Measurements from ENCODE around the gene ZNF385A.

Gene ZNF385A

DNA sequence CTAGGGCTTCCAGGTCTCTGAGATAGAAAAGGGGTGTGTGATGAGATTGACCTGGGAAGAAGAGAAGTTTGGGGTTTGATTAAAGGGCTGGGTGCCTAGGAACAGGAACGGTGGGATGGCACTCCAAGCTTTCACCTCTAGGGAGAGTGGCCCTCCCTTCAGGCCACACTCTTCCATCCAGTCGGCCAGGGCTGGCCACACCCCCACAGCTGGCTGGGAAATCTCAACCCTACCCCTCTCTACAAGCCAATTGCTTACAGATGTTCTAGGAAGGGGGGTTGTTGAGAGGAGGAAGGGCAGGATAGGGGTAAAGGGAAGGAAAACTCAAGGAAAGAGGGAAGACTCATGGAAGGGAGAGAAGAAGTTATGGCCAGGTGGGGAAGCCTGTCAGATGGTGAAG, 41.2 kb upstream of the ZNF385A start:
- no peak for ATAC-seq
- no peak for TF ChIP-seq GLIS3 (CRISPR knock-in tag; IDR thresholded peaks at IDR 0.05)
- TF ChIP-seq OSR1 (CRISPR knock-in tag; IDR thresholded peaks at IDR 0.05), result no peak
- TF ChIP-seq, protein P1, sequence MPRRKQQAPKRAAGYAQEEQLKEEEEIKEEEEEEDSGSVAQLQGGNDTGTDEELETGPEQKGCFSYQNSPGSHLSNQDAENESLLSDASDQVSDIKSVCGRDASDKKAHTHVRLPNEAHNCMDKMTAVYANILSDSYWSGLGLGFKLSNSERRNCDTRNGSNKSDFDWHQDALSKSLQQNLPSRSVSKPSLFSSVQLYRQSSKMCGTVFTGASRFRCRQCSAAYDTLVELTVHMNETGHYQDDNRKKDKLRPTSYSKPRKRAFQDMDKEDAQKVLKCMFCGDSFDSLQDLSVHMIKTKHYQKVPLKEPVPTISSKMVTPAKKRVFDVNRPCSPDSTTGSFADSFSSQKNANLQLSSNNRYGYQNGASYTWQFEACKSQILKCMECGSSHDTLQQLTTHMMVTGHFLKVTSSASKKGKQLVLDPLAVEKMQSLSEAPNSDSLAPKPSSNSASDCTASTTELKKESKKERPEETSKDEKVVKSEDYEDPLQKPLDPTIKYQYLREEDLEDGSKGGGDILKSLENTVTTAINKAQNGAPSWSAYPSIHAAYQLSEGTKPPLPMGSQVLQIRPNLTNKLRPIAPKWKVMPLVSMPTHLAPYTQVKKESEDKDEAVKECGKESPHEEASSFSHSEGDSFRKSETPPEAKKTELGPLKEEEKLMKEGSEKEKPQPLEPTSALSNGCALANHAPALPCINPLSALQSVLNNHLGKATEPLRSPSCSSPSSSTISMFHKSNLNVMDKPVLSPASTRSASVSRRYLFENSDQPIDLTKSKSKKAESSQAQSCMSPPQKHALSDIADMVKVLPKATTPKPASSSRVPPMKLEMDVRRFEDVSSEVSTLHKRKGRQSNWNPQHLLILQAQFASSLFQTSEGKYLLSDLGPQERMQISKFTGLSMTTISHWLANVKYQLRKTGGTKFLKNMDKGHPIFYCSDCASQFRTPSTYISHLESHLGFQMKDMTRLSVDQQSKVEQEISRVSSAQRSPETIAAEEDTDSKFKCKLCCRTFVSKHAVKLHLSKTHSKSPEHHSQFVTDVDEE (CRISPR knock-in tag; IDR thresholded peaks at IDR 0.05), result no peak
- TF ChIP-seq ZFP3 (CRISPR knock-in tag; IDR thresholded peaks at IDR 0.05), result no peak
- TF ChIP-seq CREB5 (CRISPR knock-in tag; IDR thresholded peaks at IDR 0.05; ENCODE audit: low read depth), result no peak
- TF ChIP-seq, protein P2, sequence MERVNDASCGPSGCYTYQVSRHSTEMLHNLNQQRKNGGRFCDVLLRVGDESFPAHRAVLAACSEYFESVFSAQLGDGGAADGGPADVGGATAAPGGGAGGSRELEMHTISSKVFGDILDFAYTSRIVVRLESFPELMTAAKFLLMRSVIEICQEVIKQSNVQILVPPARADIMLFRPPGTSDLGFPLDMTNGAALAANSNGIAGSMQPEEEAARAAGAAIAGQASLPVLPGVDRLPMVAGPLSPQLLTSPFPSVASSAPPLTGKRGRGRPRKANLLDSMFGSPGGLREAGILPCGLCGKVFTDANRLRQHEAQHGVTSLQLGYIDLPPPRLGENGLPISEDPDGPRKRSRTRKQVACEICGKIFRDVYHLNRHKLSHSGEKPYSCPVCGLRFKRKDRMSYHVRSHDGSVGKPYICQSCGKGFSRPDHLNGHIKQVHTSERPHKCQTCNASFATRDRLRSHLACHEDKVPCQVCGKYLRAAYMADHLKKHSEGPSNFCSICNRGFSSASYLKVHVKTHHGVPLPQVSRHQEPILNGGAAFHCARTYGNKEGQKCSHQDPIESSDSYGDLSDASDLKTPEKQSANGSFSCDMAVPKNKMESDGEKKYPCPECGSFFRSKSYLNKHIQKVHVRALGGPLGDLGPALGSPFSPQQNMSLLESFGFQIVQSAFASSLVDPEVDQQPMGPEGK (CRISPR knock-in tag; IDR thresholded peaks at IDR 0.05; ENCODE audit: borderline replicate concordance), result no peak
- no peak for TF ChIP-seq ZNF8 (CRISPR knock-in tag; IDR thresholded peaks at IDR 0.05)
- no peak for TF ChIP-seq ESRRG (CRISPR knock-in tag; IDR thresholded peaks at IDR 0.05)
- TF ChIP-seq ZC3H10 (CRISPR knock-in tag; IDR thresholded peaks at IDR 0.05), result no peak
- TF ChIP-seq ZNF565 (CRISPR knock-in tag; conservative IDR thresholded peaks at IDR 0.05; ENCODE audit: low read depth), result no peak
- TF ChIP-seq ZNF70 (CRISPR knock-in tag; IDR thresholded peaks at IDR 0.05), result no peak
- no peak for TF ChIP-seq CSDC2 (CRISPR knock-in tag; IDR thresholded peaks at IDR 0.05)
- TF ChIP-seq RARB (CRISPR knock-in tag; IDR thresholded peaks at IDR 0.05), result no peak
- TF ChIP-seq PPARA (CRISPR knock-in tag; IDR thresholded peaks at IDR 0.05; ENCODE audit: borderline replicate concordance), result no peak
- TF ChIP-seq, protein P3, sequence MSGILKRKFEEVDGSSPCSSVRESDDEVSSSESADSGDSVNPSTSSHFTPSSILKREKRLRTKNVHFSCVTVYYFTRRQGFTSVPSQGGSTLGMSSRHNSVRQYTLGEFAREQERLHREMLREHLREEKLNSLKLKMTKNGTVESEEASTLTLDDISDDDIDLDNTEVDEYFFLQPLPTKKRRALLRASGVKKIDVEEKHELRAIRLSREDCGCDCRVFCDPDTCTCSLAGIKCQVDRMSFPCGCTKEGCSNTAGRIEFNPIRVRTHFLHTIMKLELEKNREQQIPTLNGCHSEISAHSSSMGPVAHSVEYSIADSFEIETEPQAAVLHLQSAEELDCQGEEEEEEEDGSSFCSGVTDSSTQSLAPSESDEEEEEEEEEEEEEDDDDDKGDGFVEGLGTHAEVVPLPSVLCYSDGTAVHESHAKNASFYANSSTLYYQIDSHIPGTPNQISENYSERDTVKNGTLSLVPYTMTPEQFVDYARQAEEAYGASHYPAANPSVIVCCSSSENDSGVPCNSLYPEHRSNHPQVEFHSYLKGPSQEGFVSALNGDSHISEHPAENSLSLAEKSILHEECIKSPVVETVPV (CRISPR knock-in tag; IDR thresholded peaks at IDR 0.05), result no peak
- TF ChIP-seq ARNTL (CRISPR knock-in tag; IDR thresholded peaks at IDR 0.05; ENCODE audit: borderline replicate concordance, low read depth), result no peak
- TF ChIP-seq TCF4 (CRISPR knock-in tag; IDR thresholded peaks at IDR 0.05; ENCODE audit: borderline replicate concordance), result no peak

DNA sequence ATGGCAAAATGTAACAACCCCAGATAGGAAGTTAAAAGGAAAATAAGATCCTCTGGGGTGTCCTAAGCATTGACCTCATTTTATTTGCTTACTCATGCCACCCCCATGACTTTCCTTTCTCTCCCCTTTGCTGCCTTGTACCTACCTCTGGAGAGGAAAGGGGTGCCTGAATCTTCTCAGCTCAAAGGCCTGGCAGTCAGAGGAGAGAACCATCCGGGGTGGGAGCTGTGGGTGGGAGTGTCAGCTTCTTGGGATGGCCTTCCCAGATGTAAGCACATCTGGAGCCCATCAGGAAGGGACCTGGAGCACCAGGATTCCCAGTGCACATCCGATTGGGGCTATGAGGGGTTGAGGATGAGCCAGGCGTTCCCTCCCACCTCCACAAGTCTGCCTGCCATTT, 39.7 kb upstream of the ZNF385A start:
- no peak for ATAC-seq

GRCh38 chr12:54423816-54424150, 39.2 kb upstream of the ZNF385A start:
- no peak for ATAC-seq
- TF ChIP-seq ZFP30 (CRISPR knock-in tag; IDR thresholded peaks at IDR 0.05) (no peak), CSDC2 (CRISPR knock-in tag; IDR thresholded peaks at IDR 0.05) (no peak), ESRRG (CRISPR knock-in tag; IDR thresholded peaks at IDR 0.05) (no peak), CREB5 (CRISPR knock-in tag; IDR thresholded peaks at IDR 0.05; ENCODE audit: low read depth) (no peak), RARB (CRISPR knock-in tag; IDR thresholded peaks at IDR 0.05) (no peak)

More for the DNA sequence above, 39.7 kb upstream of the ZNF385A start:
- TF ChIP-seq ZNF70 (CRISPR knock-in tag; IDR thresholded peaks at IDR 0.05), result no peak
- TF ChIP-seq CSDC2 (CRISPR knock-in tag; IDR thresholded peaks at IDR 0.05), result no peak
- TF ChIP-seq OSR1 (CRISPR knock-in tag; IDR thresholded peaks at IDR 0.05), result no peak
- no peak for TF ChIP-seq ARNTL (CRISPR knock-in tag; IDR thresholded peaks at IDR 0.05; ENCODE audit: borderline replicate concordance, low read depth)
- TF ChIP-seq ZNF565 (CRISPR knock-in tag; conservative IDR thresholded peaks at IDR 0.05; ENCODE audit: low read depth), result no peak
- TF ChIP-seq ESRRG (CRISPR knock-in tag; IDR thresholded peaks at IDR 0.05), result no peak
- no peak for TF ChIP-seq CREB5 (CRISPR knock-in tag; IDR thresholded peaks at IDR 0.05; ENCODE audit: low read depth)

All from SK-N-SH treated with all-trans-retinoic acid at 6 μM for 48 hours (cell line).